ENCODE measurements around the gene GIMAP6. TPM values are rescaled to one million over a fixed set of nuclear protein-coding genes. Genes with fewer than 3 reads are reported as not detected.
A peak's percentile ranks its signal among the peaks of the same experiment; 100 is the strongest.
"Not testable (repeated sequence)": the region's sequence is repeated elsewhere in the genome, so short reads cannot be mapped to it uniquely, and the experiment has no call there.

GIMAP6 gene
- total RNA-seq, 1 donor from 2014 or later, result 61.7 TPM

- H3K4me3 ChIP-seq, result no peak overlapping the region
- H3K9me3 ChIP-seq, result no peaks in the 10 kb centered on the region
- peaks cover 13% of the 10 kb centered on the region for H3K4me1 ChIP-seq
- ATAC-seq (peak; percentile 91), DNase-seq (no peak)
- intact Hi-C loops (cut with DNase I), result no loop called here
- peak overlapping the region; percentile 63 for H3K27ac ChIP-seq
- H3K27me3 ChIP-seq, result no peaks in the 10 kb centered on the region
- no peaks in the 10 kb centered on the region for H3K36me3 ChIP-seq
- no peak for TF ChIP-seq CTCF (IDR thresholded peaks at IDR 0.05)
Measured at GRCh38 chr7:150586785-150587152, 45.4 kb downstream of the GIMAP6 start.

GRCh38 chr7:150586068-150586784 is 46.0 kb downstream of the GIMAP6 start:
- TF ChIP-seq CTCF (IDR thresholded peaks at IDR 0.05), result no peak
- H3K4me3 ChIP-seq, result no peak overlapping the region
- H3K4me1 ChIP-seq, result peaks cover 13% of the 10 kb centered on the region
- peak overlapping the region; percentile 63 for H3K27ac ChIP-seq
- DNase-seq (no peak), ATAC-seq (peak; percentile 88)
- no peaks in the 10 kb centered on the region for H3K36me3 ChIP-seq
- no peaks in the 10 kb centered on the region for H3K9me3 ChIP-seq
- intact Hi-C loops (cut with DNase I), result no loop called here
- no peaks in the 10 kb centered on the region for H3K27me3 ChIP-seq

GRCh38 chr7:150585199-150585598 is 47.0 kb downstream of the GIMAP6 start:
- no peak for DNase-seq
- no peak for TF ChIP-seq CTCF (IDR thresholded peaks at IDR 0.05)
- Histone ChIP-seq H3K36me3 (no peaks in the 10 kb centered on the region), H3K27ac (peak overlapping the region; percentile 63), H3K4me1 (peaks cover 13% of the 10 kb centered on the region), H3K9me3 (peaks cover 5% of the 10 kb centered on the region), H3K4me3 (no peak overlapping the region), H3K27me3 (no peaks in the 10 kb centered on the region)
- intact Hi-C loops (cut with DNase I), result no loop called here
- ATAC-seq, result no peak

DNA sequence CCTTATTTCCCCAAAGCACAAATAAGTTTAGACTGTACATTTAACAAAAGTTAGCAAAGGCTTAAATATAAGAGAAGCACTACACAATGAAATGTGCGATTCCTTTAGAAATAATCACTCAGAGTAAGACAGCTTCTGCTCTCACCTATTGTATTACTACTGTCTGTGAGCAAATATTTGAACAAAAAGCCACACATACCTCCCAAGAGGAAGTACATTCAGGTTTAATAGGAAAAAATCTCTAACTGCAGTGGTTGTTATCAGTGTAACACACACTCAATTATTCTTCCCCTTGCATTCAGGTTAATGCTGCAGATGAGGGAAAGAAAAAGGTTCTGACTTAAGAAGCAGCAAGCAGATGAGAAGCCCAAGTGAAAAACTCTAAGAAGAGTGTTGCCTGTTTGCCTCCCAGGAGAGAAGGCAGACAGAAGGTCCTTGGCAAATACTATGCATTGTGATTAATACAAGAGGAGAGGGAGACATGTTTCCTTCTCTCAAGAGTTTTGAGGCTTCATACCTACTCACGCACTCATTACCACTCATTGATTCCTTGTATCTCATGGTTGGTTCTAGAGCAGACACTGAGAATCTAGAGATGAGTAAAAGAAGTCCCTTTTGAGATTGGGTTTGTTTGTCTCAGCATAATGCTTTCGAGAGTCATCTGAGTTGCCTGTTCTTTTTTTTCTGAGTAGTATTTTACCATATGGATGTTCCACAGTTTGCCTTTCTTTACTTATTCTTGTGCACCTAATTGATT is 51.4 kb downstream of the GIMAP6 start:
- DNase-seq, result no peak
- Histone ChIP-seq H3K27ac (no peak overlapping the region), H3K36me3 (no peaks in the 10 kb centered on the region), H3K4me3 (no peak overlapping the region), H3K9me3 (peaks cover 5% of the 10 kb centered on the region), H3K4me1 (peaks cover 10% of the 10 kb centered on the region), H3K27me3 (no peaks in the 10 kb centered on the region)
- TF ChIP-seq CTCF (IDR thresholded peaks at IDR 0.05), result no peak
- intact Hi-C loops (cut with DNase I), result no loop called here
- no peak for ATAC-seq

- intact Hi-C loops (cut with DNase I); H3K4me1 ChIP-seq; H3K27ac ChIP-seq; H3K36me3 ChIP-seq; H3K4me3 ChIP-seq; H3K27me3 ChIP-seq; DNase-seq; ATAC-seq; H3K9me3 ChIP-seq: not testable (repeated sequence)
Measured at GRCh38 chr7:150579979-150580637, 52.1 kb downstream of the GIMAP6 start.

Other genes starting within 250 kb of the GIMAP6 start
- gene GIMAP8, start 181.8 kb downstream of the GIMAP6 start, total RNA-seq, result 42.3 TPM
- 47.0 TPM for gene GIMAP7, start 117.5 kb downstream of the GIMAP6 start, total RNA-seq
- gene GIMAP4, start 65.0 kb downstream of the GIMAP6 start, total RNA-seq, result 83.3 TPM
- gene GIMAP2, start 53.3 kb upstream of the GIMAP6 start, total RNA-seq, result 33.0 TPM
- 13.0 TPM for gene GIMAP1, start 84.2 kb upstream of the GIMAP6 start, total RNA-seq
- 41.8 TPM for gene GIMAP5, start 105.0 kb upstream of the GIMAP6 start, total RNA-seq
- gene TMEM176B, start 168.0 kb upstream of the GIMAP6 start, total RNA-seq, result 68.2 TPM
- gene TMEM176A, start 168.4 kb upstream of the GIMAP6 start, total RNA-seq, result 63.7 TPM
- gene AOC1, start 220.1 kb upstream of the GIMAP6 start, total RNA-seq, result 0.64 TPM

Measured in upper lobe of right lung (tissue), 1 donor.